OCI-LY1 (cell line): Measurements from ENCODE around the gene RNPEPL1.

ENCODE experiments used
- H2AFZ ChIP-seq: fragments of 200-600 bp; sonication (generic), shearing (Covaris generic); 2 replicates; pipeline ENCODE4 v1.6.0; 2014; ENCODE audit warnings: antibody characterized with exemption, mild to moderate bottlenecking, low read length
- H3F3A ChIP-seq: fragments of 200-600 bp; sonication (generic), shearing (Covaris generic); 2 replicates; pipeline ENCODE4 v1.6.0; 2014; ENCODE audit warnings: mild to moderate bottlenecking, antibody characterized with exemption, low read length, moderate library complexity; ENCODE audit not compliant: insufficient read depth
- H3K27ac ChIP-seq: fragments of 200-600 bp; sonication (generic); 2 replicates; pipeline ENCODE4 v1.5.1; 2014; ENCODE audit warnings: low read length, mixed run types, mild to moderate bottlenecking, low read depth; ENCODE audit not compliant: poor library complexity, severe bottlenecking
- H3K27me3 ChIP-seq: fragments of 200-600 bp; sonication (generic); 2 replicates; pipeline ENCODE4 v1.6.0; 2014; ENCODE audit warnings: antibody characterized with exemption, mild to moderate bottlenecking, low read length, moderate library complexity; ENCODE audit not compliant: insufficient read depth
- H3K36me3 ChIP-seq: fragments of 200-600 bp; sonication (generic); 2 replicates; pipeline ENCODE4 v1.6.1; 2014; ENCODE audit warnings: mild to moderate bottlenecking, antibody characterized with exemption, low read length, moderate library complexity, mixed read lengths; ENCODE audit not compliant: insufficient read depth
- H3K4me1 ChIP-seq: fragments of 200-600 bp; sonication (generic); 2 replicates; pipeline ENCODE4 v1.5.1; 2014; ENCODE audit warnings: mild to moderate bottlenecking, low read length, moderate library complexity; ENCODE audit not compliant: insufficient read depth, severe bottlenecking
- H3K4me2 ChIP-seq: fragments of 200-600 bp; sonication (generic), shearing (Covaris generic); 2 replicates; pipeline ENCODE4 v1.6.1; 2014; ENCODE audit warnings: low read length
- H3K4me3 ChIP-seq: fragments of 200-600 bp; sonication (generic); 2 replicates; pipeline ENCODE4 v1.5.1; 2014; ENCODE audit warnings: low read length, low read depth, mild to moderate bottlenecking, mixed read lengths; ENCODE audit not compliant: poor library complexity, severe bottlenecking
- H3K79me2 ChIP-seq: fragments of 200-600 bp; shearing (Covaris generic); 2 replicates; pipeline ENCODE4 v1.6.1; 2016; ENCODE audit warnings: mixed run types, low read length, mixed read lengths; ENCODE audit not compliant: insufficient read depth
- H3K9ac ChIP-seq: fragments of 200-600 bp; sonication (generic), shearing (Covaris generic); 2 replicates; pipeline ENCODE4 v1.6.1; 2014; ENCODE audit warnings: mild to moderate bottlenecking, low read length, mixed read lengths
- H3K9me2 ChIP-seq: fragments of 200-600 bp; sonication (generic), shearing (Covaris generic); 2 replicates; pipeline ENCODE4 v1.6.1; 2014; ENCODE audit warnings: low read depth, mild to moderate bottlenecking, low read length, mixed read lengths
- H3K9me3 ChIP-seq: fragments of 200-600 bp; shearing (Covaris generic); 2 replicates; pipeline ENCODE4 v1.6.1; 2014; ENCODE audit warnings: low read length, mixed read lengths
- H4K20me1 ChIP-seq: fragments of 200-600 bp; sonication (generic), shearing (Covaris generic); 2 replicates; pipeline ENCODE4 v1.6.0; 2016; ENCODE audit warnings: mild to moderate bottlenecking, low read length; ENCODE audit not compliant: insufficient read depth
- EZH2 ChIP-seq: fragments of 200-600 bp; sonication (generic), shearing (Covaris generic); IDR thresholded peaks from 2 replicates; pipeline ENCODE4 v1.8.0; 2017; ENCODE audit warnings: borderline replicate concordance, mixed run types, mild to moderate bottlenecking, antibody characterized with exemption, low read length, moderate library complexity, mixed read lengths
- TF ChIP-seq, protein P1 (sequence below): fragments of 200-600 bp; sonication (generic), shearing (Covaris generic); IDR thresholded peaks from 2 replicates; pipeline ENCODE4 v1.5.1; 2017; ENCODE audit warnings: mild to moderate bottlenecking, antibody characterized with exemption, low read length, moderate library complexity, mixed read lengths

RNPEPL1 gene

DNA sequence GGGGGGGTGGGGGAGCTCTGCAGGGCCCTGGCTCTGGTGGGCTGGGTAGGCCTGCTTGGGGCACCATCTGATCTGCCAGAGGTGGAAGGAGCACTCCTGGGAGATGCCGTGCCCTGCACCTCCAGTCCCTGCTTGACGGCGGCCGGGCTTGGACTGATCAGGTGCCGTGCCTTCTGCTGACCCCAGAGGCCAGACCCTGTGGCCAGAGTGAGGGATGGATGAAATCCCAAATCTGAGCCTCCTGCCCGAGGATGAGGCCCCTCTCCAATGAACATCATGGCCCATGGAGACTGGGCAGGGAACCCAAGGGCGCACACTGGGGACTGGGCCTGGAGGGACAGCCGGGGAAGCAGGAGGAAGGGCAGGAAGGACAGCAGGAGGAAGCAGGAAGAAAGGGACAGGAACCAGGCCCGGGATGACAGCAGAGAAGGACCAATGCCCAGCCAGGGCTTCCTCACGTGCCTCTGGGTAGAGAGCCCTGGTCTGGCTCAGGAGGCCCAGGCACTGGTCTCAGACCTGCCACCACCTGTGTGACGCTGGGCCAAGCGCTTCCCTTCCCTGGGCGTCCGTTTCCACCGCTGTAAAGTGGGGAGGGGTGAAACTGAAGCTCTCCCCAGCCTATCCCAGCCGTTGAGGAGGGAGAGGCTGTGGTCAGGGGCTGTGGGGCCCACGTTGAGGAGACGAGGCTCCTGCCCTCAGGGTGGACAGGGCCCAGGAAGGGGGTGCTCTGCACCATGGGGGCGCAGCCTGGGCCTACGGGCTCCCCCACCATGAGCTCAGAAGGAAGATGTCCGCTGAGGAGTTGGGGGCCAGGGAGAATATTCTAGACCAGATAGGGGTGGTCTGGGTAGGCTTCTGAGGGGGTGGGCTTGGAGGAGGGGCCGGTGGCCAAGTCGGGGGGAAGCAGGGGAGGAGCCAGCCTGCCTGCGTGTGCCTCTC, 56.0 kb downstream of the RNPEPL1 start:
- no peak overlapping the region for H3K4me3 ChIP-seq
- H3F3A ChIP-seq: no peaks in the 10 kb centered on the region
- H2AFZ ChIP-seq: no peak overlapping the region
- no peaks in the 10 kb centered on the region for H4K20me1 ChIP-seq
- no peak overlapping the region for H3K4me2 ChIP-seq
- no peak for TF ChIP-seq EZH2
- TF ChIP-seq, protein P1, sequence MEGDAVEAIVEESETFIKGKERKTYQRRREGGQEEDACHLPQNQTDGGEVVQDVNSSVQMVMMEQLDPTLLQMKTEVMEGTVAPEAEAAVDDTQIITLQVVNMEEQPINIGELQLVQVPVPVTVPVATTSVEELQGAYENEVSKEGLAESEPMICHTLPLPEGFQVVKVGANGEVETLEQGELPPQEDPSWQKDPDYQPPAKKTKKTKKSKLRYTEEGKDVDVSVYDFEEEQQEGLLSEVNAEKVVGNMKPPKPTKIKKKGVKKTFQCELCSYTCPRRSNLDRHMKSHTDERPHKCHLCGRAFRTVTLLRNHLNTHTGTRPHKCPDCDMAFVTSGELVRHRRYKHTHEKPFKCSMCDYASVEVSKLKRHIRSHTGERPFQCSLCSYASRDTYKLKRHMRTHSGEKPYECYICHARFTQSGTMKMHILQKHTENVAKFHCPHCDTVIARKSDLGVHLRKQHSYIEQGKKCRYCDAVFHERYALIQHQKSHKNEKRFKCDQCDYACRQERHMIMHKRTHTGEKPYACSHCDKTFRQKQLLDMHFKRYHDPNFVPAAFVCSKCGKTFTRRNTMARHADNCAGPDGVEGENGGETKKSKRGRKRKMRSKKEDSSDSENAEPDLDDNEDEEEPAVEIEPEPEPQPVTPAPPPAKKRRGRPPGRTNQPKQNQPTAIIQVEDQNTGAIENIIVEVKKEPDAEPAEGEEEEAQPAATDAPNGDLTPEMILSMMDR: no peak
- no peaks in the 10 kb centered on the region for H3K9me3 ChIP-seq
- peaks cover under 1% of the 10 kb centered on the region; the same call in 1 of the 2 replicates for H3K27me3 ChIP-seq
- H3K9ac ChIP-seq: no peak overlapping the region
- H3K79me2 ChIP-seq: no peaks in the 10 kb centered on the region
- no peaks in the 10 kb centered on the region for H3K4me1 ChIP-seq
- no peak overlapping the region for H3K27ac ChIP-seq
- no peaks in the 10 kb centered on the region for H3K36me3 ChIP-seq
- H3K9me2 ChIP-seq: no peaks in the 10 kb centered on the region

DNA sequence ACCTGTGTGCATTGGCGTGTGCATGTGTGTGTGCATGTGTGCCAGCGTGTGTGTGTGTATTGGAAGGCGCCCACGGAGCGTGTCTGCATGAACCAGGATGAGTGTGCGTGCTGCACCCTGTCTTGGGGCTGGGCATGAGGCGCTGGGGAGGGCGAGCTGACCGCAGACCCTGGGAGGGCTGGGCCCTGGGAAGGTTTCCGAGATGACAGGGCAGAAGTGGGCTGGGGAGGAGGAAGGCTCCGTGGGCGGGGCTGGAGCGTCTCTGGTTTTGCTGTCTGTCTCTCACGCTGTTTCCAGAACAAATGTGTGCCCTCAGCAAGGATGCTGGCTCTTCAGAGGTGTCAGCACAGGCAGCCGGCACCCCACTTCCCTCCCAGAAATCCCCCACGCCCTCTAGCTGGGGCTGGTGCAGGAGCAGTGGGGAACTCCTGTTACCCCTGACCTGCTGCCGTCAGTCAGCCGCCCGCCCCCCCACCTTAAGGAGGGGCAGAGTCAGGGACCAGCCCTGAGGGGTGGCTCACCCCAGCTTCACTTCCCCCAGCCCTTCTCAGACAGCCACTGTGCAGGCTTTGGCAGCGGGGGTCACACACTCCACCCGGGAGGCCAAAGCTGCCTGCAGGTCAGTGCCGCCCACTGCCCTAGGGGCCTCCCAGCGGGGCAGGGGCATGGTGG, 56.8 kb downstream of the RNPEPL1 start, which contains the start of gene GPR35:
Gene GPR35, plus strand, starts transcription at position 531 of the 672 bp plus-strand sequence. CDS start 4,473 bp downstream, outside the sequence.
- Histone ChIP-seq H3K9me3 (no peaks in the 10 kb centered on the region), H4K20me1 (no peaks in the 10 kb centered on the region), H3K27me3 (no peaks in the 10 kb centered on the region), H3K9me2 (no peaks in the 10 kb centered on the region), H3F3A (no peaks in the 10 kb centered on the region), H3K9ac (no peak within 1 kb of the TSS), H3K79me2 (no peaks in the 10 kb centered on the region), H3K4me2 (no peak within 1 kb of the TSS), H3K27ac (no peak within 1 kb of the TSS), H3K4me3 (no peak within 1 kb of the TSS), H2AFZ (no peak within 1 kb of the TSS), H3K36me3 (no peaks in the 10 kb centered on the region), H3K4me1 (no peaks in the 10 kb centered on the region)
- TF ChIP-seq EZH2: no peak
- TF ChIP-seq, protein P1: no peak

DNA sequence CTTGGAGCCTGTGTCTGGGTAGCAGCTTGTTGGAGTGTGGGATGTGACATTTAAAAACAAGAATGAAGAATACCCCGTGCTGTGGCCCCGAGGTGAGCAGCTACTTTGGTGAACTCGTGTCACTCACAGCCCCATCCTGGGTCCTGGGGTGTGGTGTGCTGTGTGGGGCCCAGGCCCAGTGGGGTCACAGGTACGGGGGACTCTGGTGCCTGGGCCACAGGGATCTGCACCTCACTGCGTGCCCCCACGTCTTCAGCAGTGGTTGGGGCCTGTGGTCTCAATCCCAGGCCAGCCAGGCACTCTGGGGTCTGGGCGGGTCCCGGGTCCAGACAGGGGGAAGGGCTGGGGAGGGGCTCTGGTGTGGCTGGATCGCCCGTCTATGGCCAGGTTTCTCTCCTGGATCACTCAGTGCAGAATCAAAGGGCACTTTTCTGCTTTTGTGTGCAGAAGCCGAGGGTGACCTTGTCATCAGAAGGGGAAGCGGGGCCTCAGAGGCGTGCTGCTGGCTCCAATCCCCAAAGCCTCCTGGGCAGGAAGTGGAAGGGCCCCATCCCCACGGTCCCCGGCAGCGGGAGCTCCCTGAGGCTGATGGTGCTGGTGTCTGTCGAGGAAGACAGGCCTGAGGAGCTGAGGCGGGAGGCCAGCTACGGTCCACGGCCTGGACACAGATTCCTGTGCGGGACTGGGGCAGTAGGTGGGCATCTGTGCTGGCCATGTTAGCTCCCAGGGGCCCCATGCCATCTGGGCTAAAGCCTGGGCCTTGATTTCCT, 58.4 kb downstream of the RNPEPL1 start:
- Histone ChIP-seq H3K27me3 (no peaks in the 10 kb centered on the region), H3K4me2 (no peak overlapping the region), H2AFZ (no peak overlapping the region)

More for the DNA sequence above, 58.4 kb downstream of the RNPEPL1 start:
- no peaks in the 10 kb centered on the region for H3F3A ChIP-seq
- H3K9ac ChIP-seq: no peak overlapping the region
- H3K79me2 ChIP-seq: no peaks in the 10 kb centered on the region
- H3K36me3 ChIP-seq: no peaks in the 10 kb centered on the region
- TF ChIP-seq EZH2: no peak
- TF ChIP-seq, protein P1: no peak
- H4K20me1 ChIP-seq: no peaks in the 10 kb centered on the region
- no peak overlapping the region for H3K4me3 ChIP-seq
- H3K4me1 ChIP-seq: no peaks in the 10 kb centered on the region
- H3K9me2 ChIP-seq: no peaks in the 10 kb centered on the region
- H3K27ac ChIP-seq: no peak overlapping the region
- H3K9me3 ChIP-seq: no peaks in the 10 kb centered on the region
